GM12864 (cell line): ENCODE data around the gene CRABP1.

Experiments
- DNase-seq: peaks from one replicate; pipeline ENCODE4 v3.0.0-alpha.2; 2011; ENCODE audit warnings: low read depth
- H3K4me3 ChIP-seq: 2 replicates; pipeline ENCODE4 v1.5.1; 2011; ENCODE audit warnings: mild to moderate bottlenecking, low read depth, low read length, control low read depth
- TF ChIP-seq, protein P1 (sequence below): IDR thresholded peaks from 2 replicates; pipeline ENCODE4 v1.5.1; 2011; ENCODE audit warnings: low read depth, mild to moderate bottlenecking, moderate library complexity, low read length, control low read depth, inconsistent platforms; ENCODE audit errors: missing control alignments

The CRABP1 gene

DNA sequence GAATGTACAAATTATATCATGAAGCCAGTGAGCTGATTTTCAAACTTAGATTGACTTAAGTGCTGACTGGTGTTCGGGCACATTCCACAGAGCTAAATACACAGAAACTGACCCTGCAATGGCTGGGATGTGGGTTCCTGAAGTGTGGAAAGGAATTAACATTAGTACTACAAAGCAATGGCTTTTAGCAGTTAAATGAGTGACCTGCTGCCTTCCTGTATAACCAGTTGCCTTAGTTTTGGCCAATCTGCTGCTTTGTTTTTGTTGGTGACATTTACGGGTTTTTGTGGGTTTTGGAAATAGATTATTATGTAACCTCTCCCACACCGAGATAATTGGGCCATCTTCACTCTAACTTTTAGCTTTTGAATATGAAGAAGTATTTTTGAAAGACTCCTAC, 38.3 kb upstream of the CRABP1 start:
- H3K4me3 ChIP-seq, result no peak overlapping the region
- no peak for DNase-seq
- TF ChIP-seq, protein P1, sequence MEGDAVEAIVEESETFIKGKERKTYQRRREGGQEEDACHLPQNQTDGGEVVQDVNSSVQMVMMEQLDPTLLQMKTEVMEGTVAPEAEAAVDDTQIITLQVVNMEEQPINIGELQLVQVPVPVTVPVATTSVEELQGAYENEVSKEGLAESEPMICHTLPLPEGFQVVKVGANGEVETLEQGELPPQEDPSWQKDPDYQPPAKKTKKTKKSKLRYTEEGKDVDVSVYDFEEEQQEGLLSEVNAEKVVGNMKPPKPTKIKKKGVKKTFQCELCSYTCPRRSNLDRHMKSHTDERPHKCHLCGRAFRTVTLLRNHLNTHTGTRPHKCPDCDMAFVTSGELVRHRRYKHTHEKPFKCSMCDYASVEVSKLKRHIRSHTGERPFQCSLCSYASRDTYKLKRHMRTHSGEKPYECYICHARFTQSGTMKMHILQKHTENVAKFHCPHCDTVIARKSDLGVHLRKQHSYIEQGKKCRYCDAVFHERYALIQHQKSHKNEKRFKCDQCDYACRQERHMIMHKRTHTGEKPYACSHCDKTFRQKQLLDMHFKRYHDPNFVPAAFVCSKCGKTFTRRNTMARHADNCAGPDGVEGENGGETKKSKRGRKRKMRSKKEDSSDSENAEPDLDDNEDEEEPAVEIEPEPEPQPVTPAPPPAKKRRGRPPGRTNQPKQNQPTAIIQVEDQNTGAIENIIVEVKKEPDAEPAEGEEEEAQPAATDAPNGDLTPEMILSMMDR, result no peak

DNA sequence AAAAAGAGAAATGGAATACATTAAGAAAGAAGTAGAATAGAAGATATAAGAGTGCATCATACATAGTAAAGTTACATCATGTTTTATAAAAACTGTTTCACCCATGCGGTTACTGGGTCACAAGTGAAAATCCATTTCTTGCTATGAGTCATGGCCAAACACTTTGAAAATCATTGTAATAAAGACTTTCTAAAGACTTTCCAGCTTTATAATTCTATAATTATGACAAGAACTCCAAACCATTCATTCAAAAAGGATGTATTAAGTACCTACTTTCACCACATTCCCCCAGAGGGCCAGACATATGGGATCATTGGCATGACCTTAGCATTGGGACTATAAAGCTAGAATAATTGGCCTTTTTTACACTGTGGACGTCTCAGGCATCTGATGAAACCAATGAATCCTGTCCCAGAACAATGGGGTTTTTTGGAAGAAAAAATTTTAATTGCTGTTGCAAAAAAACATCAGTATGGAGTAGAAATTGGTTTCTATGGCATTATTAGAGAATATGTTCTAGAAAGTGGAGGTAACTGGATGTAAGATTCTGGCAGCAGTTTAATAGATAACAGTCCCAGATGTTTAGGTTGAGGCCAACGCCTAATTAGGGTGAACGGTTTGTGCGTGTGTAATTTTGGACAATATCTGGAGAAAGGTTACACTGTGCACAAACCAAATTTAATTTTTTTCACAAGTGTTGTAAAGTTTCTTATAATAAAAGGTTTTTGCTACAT, 37.4 kb upstream of the CRABP1 start:
- TF ChIP-seq, protein P1, result no peak
- no peak for DNase-seq
- no peak overlapping the region for H3K4me3 ChIP-seq

DNA sequence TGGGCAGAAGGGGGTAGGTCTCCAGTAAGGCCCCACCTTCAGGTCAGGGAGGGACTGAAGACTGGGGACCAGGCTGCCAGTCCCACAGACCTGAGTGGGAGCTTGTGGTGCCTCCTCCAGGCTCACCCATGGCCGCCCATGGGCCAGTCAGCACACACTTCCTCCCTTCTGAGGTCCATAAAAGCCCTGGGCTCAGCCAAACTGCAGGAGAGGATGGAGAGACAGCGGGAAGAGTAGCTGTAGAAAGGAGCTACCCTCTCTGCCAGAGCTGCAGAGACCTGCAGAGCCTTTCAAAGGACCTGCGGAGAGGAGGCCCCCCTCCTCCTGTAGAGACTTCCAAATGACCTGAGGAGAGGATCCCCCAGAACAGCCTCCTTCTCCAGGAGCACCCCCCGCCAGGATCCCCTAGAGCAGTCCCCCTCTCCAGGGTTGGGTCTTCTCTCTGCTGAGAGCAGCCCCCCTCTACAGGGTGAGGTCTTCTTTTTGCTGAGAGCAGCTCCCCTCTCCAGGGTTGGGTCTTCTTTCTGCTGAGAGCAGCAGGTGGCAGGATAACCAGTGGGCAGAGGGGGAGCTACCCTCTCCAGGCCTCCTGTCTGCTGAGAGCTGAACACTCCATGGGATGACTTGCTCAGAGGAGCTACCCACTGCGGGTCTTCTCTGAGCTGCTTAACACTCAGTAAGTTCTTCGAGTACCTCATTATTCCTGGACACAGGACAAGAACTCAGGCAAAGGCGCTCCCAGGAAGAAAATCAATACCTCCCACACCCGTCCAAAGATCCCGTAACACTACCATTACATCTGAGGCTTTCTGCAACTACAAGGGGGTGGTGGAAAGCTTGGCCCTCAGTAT, 35.7 kb upstream of the CRABP1 start:
- no peak for DNase-seq
- H3K4me3 ChIP-seq, result no peak overlapping the region
- TF ChIP-seq, protein P1, result no peak

DNA sequence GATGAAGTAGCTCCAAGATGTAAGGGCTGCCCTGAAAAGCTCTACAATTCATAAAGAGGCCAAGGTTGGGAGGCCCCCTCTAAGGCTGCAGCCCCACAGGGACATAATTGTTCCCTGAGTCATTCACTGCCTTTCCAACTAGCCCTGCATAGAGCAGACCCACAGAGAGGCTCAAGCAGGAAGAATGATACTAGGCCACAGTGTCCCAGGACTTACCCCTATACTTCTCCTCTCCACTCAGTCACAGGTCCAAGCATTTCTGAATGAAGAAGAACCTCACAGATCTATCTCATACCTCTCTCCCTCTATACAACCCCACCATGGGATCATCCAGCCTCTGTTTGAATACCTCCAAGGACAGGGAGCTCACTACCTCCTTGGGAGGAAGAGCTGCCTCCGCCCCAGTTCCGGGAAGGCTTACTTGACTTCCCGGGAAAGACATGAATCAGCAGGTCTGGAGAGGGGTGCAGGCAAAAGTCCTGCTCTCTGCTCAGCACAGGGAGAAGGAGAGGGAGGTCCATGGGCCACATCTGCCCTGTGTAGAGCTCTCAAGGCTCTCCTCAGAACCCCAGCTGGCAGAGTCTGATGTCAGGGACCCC, 33.9 kb upstream of the CRABP1 start:
- no peak for DNase-seq
- TF ChIP-seq, protein P1, result no peak
- no peak overlapping the region for H3K4me3 ChIP-seq

DNA sequence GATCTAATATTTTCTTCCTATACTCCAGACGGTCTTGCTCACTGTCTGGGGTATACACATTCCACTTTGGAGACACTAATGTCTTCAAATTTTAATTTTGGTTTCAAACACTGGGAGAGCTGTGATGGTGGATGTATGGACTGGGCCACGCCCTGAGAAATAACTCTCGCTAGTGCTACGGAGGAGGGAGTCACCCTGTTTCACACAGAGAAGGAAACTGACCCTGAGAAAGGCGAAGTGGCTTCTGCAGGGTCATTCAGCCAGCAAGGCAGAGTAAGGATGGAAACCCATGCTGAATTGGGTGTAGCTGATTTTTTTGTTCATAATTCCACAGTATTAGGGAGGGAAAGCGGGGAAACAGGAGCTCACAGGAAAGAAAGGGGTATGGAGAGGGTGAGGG, 32.2 kb upstream of the CRABP1 start:
- H3K4me3 ChIP-seq, result no peak overlapping the region
- no peak for DNase-seq
- TF ChIP-seq, protein P1, result no peak

DNA sequence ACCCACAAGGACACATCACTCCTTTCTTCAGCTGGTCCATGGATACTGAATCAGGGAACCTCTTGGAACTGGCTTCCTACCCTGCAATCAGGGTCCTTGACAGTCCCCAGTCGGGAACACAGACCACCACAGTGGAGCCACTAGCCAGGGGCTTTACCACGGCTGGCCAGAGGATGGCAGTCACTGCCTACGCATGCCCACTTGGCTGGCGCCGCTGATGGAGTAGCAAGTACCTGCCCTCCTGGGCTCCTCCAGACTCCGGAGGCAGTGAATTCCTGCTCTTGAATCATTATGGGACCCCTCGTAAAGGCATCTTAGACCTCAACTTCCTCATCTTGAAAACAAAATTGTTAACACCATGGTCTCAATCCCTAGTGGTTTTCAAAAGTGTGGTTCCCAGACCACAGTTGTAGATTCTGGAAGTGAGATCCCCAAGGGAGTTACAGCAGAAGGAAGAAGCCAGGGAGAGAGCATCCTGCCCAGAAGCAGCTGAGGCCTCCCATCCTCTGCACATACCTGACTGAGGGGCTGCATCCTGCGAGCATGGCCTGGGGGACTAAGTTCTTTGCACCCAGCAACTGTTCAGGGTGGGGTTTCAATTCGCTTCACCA, 31.6 kb upstream of the CRABP1 start:
- DNase-seq, result no peak
- H3K4me3 ChIP-seq, result no peak overlapping the region
- TF ChIP-seq, protein P1, result peak; percentile 93
